Measurements from ENCODE around the gene OVAAL.

The OVAAL gene

GRCh38 chr1:180574031-180574713 is 15.4 kb downstream of the OVAAL start:
- in situ Hi-C loops (cut with MboI; ENCODE audit: low pct_unique_long_range_greater_than_20kb, low sequenced_read_pairs, unreplicated experiment), result no loop called here
- no peak for TF ChIP-seq CTCF (IDR thresholded peaks at IDR 0.05; ENCODE audit: extremely low read depth, insufficient read depth, missing control alignments)
- DNase-seq (ENCODE audit: low spot score), result no peak

- TF ChIP-seq CTCF (IDR thresholded peaks at IDR 0.05; ENCODE audit: extremely low read depth, insufficient read depth, missing control alignments), result no peak
- DNase-seq (ENCODE audit: low spot score), result no peak
- in situ Hi-C loops (cut with MboI; ENCODE audit: low pct_unique_long_range_greater_than_20kb, low sequenced_read_pairs, unreplicated experiment), result no loop called here
Observed at GRCh38 chr1:180577361-180577760, 18.6 kb downstream of the OVAAL start.

- TF ChIP-seq CTCF (IDR thresholded peaks at IDR 0.05; ENCODE audit: extremely low read depth, insufficient read depth, missing control alignments), result no peak
- in situ Hi-C loops (cut with MboI; ENCODE audit: low pct_unique_long_range_greater_than_20kb, low sequenced_read_pairs, unreplicated experiment), result no loop called here
- no peak for DNase-seq (ENCODE audit: low spot score)
Observed at GRCh38 chr1:180579961-180580611, 21.3 kb downstream of the OVAAL start.

- in situ Hi-C loops (cut with MboI; ENCODE audit: low pct_unique_long_range_greater_than_20kb, low sequenced_read_pairs, unreplicated experiment), result no loop called here
- no peak for DNase-seq (ENCODE audit: low spot score)
Observed at GRCh38 chr1:180581635-180582039, 22.9 kb downstream of the OVAAL start.

GRCh38 chr1:180584869-180585268 is 26.1 kb downstream of the OVAAL start:
- no peak for DNase-seq (ENCODE audit: low spot score)
- in situ Hi-C loops (cut with MboI; ENCODE audit: low pct_unique_long_range_greater_than_20kb, low sequenced_read_pairs, unreplicated experiment), result no loop called here
- no peak for TF ChIP-seq CTCF (IDR thresholded peaks at IDR 0.05; ENCODE audit: extremely low read depth, insufficient read depth, missing control alignments)

More at GRCh38 chr1:180581635-180582039, 22.9 kb downstream of the OVAAL start:
- no peak for TF ChIP-seq CTCF (IDR thresholded peaks at IDR 0.05; ENCODE audit: extremely low read depth, insufficient read depth, missing control alignments)

- in situ Hi-C loops (cut with MboI; ENCODE audit: low pct_unique_long_range_greater_than_20kb, low sequenced_read_pairs, unreplicated experiment), result no loop called here
- no peak for DNase-seq (ENCODE audit: low spot score)
- TF ChIP-seq CTCF (IDR thresholded peaks at IDR 0.05; ENCODE audit: extremely low read depth, insufficient read depth, missing control alignments), result no peak
Observed at GRCh38 chr1:180585994-180586359, 27.2 kb downstream of the OVAAL start.

Measured in GM13977 (cell line).